ENCODE measurements around the gene PRR29.

DNA sequence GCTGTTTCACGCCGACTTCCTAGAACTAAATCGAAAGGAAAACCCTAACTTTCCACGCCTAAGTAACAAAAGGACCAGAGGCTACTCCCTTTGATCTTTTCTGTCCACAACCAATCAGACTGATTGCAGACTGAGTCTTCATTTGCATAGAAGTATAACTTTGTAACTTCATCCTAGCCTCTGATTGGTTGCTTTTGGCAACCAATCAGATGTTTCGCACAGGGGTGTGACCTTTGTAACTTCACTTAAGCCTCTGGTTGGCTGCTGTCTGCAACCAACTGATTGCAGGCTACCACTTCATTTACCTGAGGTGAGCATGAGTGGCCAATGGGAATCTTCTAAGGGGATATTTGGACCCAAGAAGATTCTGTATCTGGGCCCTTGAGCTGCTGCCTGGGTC lies 39.7 kb downstream of the PRR29 start:
- TF ChIP-seq EZH2phosphoT487 (conservative IDR thresholded peaks at IDR 0.05; ENCODE audit: low read length), result no peak
- TF ChIP-seq, protein P1, sequence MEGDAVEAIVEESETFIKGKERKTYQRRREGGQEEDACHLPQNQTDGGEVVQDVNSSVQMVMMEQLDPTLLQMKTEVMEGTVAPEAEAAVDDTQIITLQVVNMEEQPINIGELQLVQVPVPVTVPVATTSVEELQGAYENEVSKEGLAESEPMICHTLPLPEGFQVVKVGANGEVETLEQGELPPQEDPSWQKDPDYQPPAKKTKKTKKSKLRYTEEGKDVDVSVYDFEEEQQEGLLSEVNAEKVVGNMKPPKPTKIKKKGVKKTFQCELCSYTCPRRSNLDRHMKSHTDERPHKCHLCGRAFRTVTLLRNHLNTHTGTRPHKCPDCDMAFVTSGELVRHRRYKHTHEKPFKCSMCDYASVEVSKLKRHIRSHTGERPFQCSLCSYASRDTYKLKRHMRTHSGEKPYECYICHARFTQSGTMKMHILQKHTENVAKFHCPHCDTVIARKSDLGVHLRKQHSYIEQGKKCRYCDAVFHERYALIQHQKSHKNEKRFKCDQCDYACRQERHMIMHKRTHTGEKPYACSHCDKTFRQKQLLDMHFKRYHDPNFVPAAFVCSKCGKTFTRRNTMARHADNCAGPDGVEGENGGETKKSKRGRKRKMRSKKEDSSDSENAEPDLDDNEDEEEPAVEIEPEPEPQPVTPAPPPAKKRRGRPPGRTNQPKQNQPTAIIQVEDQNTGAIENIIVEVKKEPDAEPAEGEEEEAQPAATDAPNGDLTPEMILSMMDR (IDR thresholded peaks at IDR 0.05; ENCODE audit: insufficient read depth, low read length, poor library complexity, severe bottlenecking), result no peak

Measured in SU-DHL-6 (cell line).